ENCODE data around the gene HNRNPLL.

DNA sequence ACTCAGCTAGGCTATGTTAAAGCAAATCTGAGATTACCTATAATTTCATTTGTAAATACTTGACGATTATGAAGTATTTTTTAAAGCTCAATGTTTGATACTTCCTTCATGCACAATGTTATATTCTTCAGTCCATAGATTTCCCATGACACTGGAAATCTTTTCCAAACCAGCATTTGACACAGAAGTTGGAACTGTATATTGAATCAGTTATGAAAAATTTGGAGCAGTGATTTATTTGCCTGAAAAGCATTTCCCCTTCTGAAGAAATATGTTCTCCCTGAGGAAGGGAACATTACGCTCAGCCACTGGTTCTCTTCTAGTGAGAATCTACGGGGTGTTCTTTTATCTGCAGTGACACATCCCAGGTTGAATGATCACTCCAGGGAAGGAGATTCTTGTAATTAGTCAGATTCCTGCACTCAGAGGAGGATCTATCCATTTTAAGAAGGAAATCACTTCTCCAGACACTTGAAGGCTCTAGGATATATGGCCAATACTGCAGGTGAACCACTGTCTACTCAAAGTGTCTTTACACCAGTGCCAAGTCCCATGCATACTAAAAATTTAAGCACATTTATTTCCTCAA lies 64.7 kb downstream of the HNRNPLL start:
- TF ChIP-seq, protein P1, sequence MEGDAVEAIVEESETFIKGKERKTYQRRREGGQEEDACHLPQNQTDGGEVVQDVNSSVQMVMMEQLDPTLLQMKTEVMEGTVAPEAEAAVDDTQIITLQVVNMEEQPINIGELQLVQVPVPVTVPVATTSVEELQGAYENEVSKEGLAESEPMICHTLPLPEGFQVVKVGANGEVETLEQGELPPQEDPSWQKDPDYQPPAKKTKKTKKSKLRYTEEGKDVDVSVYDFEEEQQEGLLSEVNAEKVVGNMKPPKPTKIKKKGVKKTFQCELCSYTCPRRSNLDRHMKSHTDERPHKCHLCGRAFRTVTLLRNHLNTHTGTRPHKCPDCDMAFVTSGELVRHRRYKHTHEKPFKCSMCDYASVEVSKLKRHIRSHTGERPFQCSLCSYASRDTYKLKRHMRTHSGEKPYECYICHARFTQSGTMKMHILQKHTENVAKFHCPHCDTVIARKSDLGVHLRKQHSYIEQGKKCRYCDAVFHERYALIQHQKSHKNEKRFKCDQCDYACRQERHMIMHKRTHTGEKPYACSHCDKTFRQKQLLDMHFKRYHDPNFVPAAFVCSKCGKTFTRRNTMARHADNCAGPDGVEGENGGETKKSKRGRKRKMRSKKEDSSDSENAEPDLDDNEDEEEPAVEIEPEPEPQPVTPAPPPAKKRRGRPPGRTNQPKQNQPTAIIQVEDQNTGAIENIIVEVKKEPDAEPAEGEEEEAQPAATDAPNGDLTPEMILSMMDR (IDR thresholded peaks at IDR 0.05; ENCODE audit: low read depth, low read length): no peak
- no peak for TF ChIP-seq POLR2A (IDR thresholded peaks at IDR 0.05; ENCODE audit: extremely low read depth, insufficient read length)
- TF ChIP-seq MYC (IDR thresholded peaks at IDR 0.05; ENCODE audit: low read depth, low read length): no peak
- TF ChIP-seq, protein P2, sequence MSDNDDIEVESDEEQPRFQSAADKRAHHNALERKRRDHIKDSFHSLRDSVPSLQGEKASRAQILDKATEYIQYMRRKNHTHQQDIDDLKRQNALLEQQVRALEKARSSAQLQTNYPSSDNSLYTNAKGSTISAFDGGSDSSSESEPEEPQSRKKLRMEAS (IDR thresholded peaks at IDR 0.05; ENCODE audit: low read depth, low read length): no peak

All from NB4 (cell line).